Psoas muscle (tissue), 8 donors: ENCODE results near the gene ADORA2A. TPM values are rescaled to one million over a fixed set of nuclear protein-coding genes. Genes with fewer than 3 reads are reported as not detected.

ENCODE experiments used
- ATAC-seq, 4 donors: fragments of 200-7000 bp; cut with Tn5 transposase; one replicate each; pipeline ENCODE4 v1.9.1; 2020; ENCODE audit warnings: moderate library complexity in 3 of 4, mild to moderate bottlenecking in 2 of 4
- DNase-seq, 2 donors: peaks; one replicate each; pipeline ENCODE4 v3.0.0-alpha.2; 2020
- H3K27ac ChIP-seq: fragments of 200-600 bp; one replicate; pipeline ENCODE4 v1.8.0; 2022
- H3K27me3 ChIP-seq, 3 donors: fragments of 200-600 bp in 1 of 3; one replicate each; pipeline versions ENCODE4 v1.6.1 to v1.8.0; 2013 to 2022; ENCODE audit warnings: low read length in 2 of 3, mild to moderate bottlenecking in 2 of 3, moderate library complexity in 1 of 3; ENCODE audit not compliant: insufficient read depth in 3 of 3
- H3K36me3 ChIP-seq, 2 donors: fragments of 200-600 bp in 1 of 2; one replicate each; pipeline versions ENCODE4 v1.6.1 to v1.8.0; 2013 to 2022; ENCODE audit warnings: low read depth in 1 of 2, mild to moderate bottlenecking in 1 of 2, moderate library complexity in 1 of 2; ENCODE audit not compliant: insufficient read depth in 1 of 2
- H3K4me1 ChIP-seq: fragments of 200-600 bp; one replicate; pipeline ENCODE4 v1.8.0; 2022
- H3K4me3 ChIP-seq: fragments of 200-600 bp; one replicate; pipeline ENCODE4 v1.8.0; 2022; ENCODE audit warnings: mild to moderate bottlenecking
- H3K9me3 ChIP-seq: fragments of 200-600 bp; one replicate; pipeline ENCODE4 v1.8.0; 2022
- WGBS, 3 donors: extraction: QIAGEN DNeasy Blood & Tissue Kit; methylation state at CpG; one replicate each; pipeline versions ENCODE4 v1.1.6 to v1.1.7; 2013; 5-methylcytosine and 5-hydroxymethylcytosine counted together
- intact Hi-C, 2 donors: fragments of 100-400 bp; cut with DNase I; formaldehyde crosslinking; loops; one replicate each; pipeline versions ENCODE4 v1.11.0 to v1.14.2; 2022
- long read RNA-seq, 2 donors: library from polyadenylated mRNA; unstranded; transcript quantifications; one replicate each; pipeline ENCODE4 v2.0.0, GENCODE V29; 2021
- polyA plus RNA-seq, 3 donors: library from polyadenylated mRNA; stranded (reverse); fragments of 200-250 nt; gene quantifications; one replicate each; pipeline ENCODE4 v1.2.3, GENCODE V29; 2013
- total RNA-seq, 4 donors: library from RNA; stranded (reverse); fragmentation: NEBNext Ultra II Directional in 2 of 4; extraction: Animal tissue kit (Norgen Biotek cat#: 25700) in 2 of 4; gene quantifications; one replicate each; pipeline versions ENCODE4 v1.2.1 to v1.2.4, GENCODE V29; 2021 to 2023
- TF ChIP-seq, protein P1 (sequence below): fragments of 200-600 bp; IDR thresholded peaks from one replicate; pipeline ENCODE4 v1.8.0; 2022; ENCODE audit warnings: antibody characterized with exemption
- donor health status: healthy with polysubstance abuse.
- donor health status: DM: no; HTN: no; CAD: no; lungs with moderate emphysema.
- donor health status: Bipolar disorder and iron deficiency.
- donor health status: healthy.
- donor health status: DM: yes; HTN: yes; CAD: no.
- donor health status: DM: no; HTN: no; CAD: no.
- donor health status: DM: no; HTN: no; CAD: no.
- donor health status: DM: yes; HTN: yes; CAD: no.

The ADORA2A gene
- 1 to 10 TPM in 3 of 4 donors, under 1 TPM in 1; 0.97 to 2.4 (median 1.6) TPM for total RNA-seq
- 1 to 10 TPM in 2 of 3 donors, under 1 TPM in 1; 0.97 to 1.7 (median 1.7) TPM for polyA plus RNA-seq
- long read RNA-seq, donor 1, partial matches to known transcripts = 0 of 1 reads
- long read RNA-seq, donor 1, other reads (novel, unspliced or antisense) = 1 of 1 reads
- long read RNA-seq, donor 2, partial matches to known transcripts = 0 of 1 reads
- long read RNA-seq, donor 2, other reads (novel, unspliced or antisense) = 1 of 1 reads

- no peaks in the 10 kb centered on the region for H3K36me3 ChIP-seq
- H3K27me3 ChIP-seq = peaks cover 0 to 10% (median 4%) of the 10 kb centered on the region in 3 donors
- intact Hi-C loops = loop anchor here (2.0 to 10.0 kb wide), 2 partner anchors 95 to 327 kb away; no protein-coding TSS in a partner anchor
- H3K4me1 ChIP-seq = peaks cover 3% of the 10 kb centered on the region
- WGBS, 3 donors = 80 to 87% (median 80%) methylated on average over 21 to 22 of the region's 22 CpGs
- no peak within 1 kb of the TSS for H3K27ac ChIP-seq
- ATAC-seq (no peak), DNase-seq (peak in 1 of 2 donors; percentile 54)
- H3K4me3 ChIP-seq = no peak within 1 kb of the TSS
- H3K9me3 ChIP-seq = no peaks in the 10 kb centered on the region
- TF ChIP-seq, protein P1, sequence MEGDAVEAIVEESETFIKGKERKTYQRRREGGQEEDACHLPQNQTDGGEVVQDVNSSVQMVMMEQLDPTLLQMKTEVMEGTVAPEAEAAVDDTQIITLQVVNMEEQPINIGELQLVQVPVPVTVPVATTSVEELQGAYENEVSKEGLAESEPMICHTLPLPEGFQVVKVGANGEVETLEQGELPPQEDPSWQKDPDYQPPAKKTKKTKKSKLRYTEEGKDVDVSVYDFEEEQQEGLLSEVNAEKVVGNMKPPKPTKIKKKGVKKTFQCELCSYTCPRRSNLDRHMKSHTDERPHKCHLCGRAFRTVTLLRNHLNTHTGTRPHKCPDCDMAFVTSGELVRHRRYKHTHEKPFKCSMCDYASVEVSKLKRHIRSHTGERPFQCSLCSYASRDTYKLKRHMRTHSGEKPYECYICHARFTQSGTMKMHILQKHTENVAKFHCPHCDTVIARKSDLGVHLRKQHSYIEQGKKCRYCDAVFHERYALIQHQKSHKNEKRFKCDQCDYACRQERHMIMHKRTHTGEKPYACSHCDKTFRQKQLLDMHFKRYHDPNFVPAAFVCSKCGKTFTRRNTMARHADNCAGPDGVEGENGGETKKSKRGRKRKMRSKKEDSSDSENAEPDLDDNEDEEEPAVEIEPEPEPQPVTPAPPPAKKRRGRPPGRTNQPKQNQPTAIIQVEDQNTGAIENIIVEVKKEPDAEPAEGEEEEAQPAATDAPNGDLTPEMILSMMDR = no peak
Observed at GRCh38 chr22:24427500-24428164, at the start of gene ADORA2A. Gene ADORA2A (plus strand): TSS chr22:24427599. CDS start chr22:24433405, 5,806 bp downstream.

GRCh38 chr22:24379536-24379935, 47.9 kb upstream of the ADORA2A start:
- WGBS, 3 donors = 31 to 48% (median 45%) methylated on average over 2 of the region's 2 CpGs
- Histone ChIP-seq H3K9me3 (no peaks in the 10 kb centered on the region), H3K27ac (no peak overlapping the region), H3K36me3 (peaks cover 0 to 43% of the 10 kb centered on the region in 2 donors), H3K4me3 (no peak overlapping the region), H3K27me3 (no peaks in the 10 kb centered on the region), H3K4me1 (peaks cover 10% of the 10 kb centered on the region)
- TF ChIP-seq, protein P1 = no peak
- DNase-seq (no peak), ATAC-seq (peak in 1 of 4 donors; percentile 21)
- intact Hi-C loops = no loop called here

DNA sequence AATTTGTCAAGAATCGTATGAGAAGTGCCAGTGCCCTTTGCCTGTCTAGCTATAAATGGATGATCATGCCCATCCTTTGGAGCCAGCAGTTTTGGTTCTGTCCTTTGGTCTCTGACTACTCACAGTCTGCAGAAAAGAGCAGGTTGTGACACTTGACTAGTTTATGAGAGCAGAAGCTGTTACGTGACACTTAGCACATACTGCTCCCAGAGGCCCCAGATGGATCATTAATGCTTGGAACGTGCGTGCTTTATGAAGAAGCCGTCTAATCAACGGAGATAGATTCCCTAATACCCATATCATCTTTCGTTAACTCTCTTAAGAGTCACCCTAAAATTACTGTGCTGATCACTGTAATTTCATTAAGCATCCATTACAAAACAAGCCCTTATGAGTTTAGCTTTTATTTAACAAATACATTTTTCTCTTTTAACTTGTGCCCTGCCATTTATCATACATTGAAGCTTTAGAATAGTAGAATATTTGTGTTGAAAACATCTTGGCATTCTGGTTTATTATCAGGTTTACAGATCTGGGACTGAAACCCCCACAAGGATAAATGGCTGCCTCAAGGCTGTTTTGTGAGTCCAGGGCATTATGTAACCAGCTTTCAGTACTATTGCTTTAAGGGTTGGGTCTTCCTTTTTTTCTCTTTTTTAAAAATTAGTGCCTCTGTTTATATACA, 47.0 kb upstream of the ADORA2A start:
- Histone ChIP-seq H3K36me3 (peaks cover 0 to 41% of the 10 kb centered on the region in 2 donors), H3K27ac (no peak overlapping the region), H3K4me3 (no peak overlapping the region), H3K9me3 (no peaks in the 10 kb centered on the region), H3K27me3 (no peaks in the 10 kb centered on the region), H3K4me1 (peaks cover 10% of the 10 kb centered on the region)
- intact Hi-C loops = no loop called here
- 25 to 49% (median 35%) methylated on average over 7 of the region's 7 CpGs for WGBS, 3 donors
- DNase-seq = no peak
- TF ChIP-seq, protein P1 = no peak
- peak in 3 of 4 donors; percentile 40 to 91 (median 65) for ATAC-seq

GRCh38 chr22:24380905-24381230, 46.5 kb upstream of the ADORA2A start:
- Histone ChIP-seq H3K36me3 (peaks cover 0 to 36% of the 10 kb centered on the region in 2 donors), H3K9me3 (no peaks in the 10 kb centered on the region), H3K27me3 (no peaks in the 10 kb centered on the region), H3K4me1 (peaks cover 10% of the 10 kb centered on the region), H3K27ac (no peak overlapping the region), H3K4me3 (no peak overlapping the region)
- 85 to 95% (median 90%) methylated on average over 1 of the region's 1 CpG for WGBS, 3 donors
- no peak for DNase-seq
- intact Hi-C loops = no loop called here
- TF ChIP-seq, protein P1 = no peak
- ATAC-seq = no peak
